ENCODE data around the gene NALCN. TPM values are rescaled to one million over a fixed set of nuclear protein-coding genes. Genes with fewer than 3 reads are reported as not detected.

The NALCN gene
- total and polyA plus RNA-seq, 9 donors: 0.17 to 21.6 (median 1.4) TPM

- H3K27ac ChIP-seq: no peak overlapping the region
- DNase-seq: no peak
- TF ChIP-seq POLR2A (IDR thresholded peaks at IDR 0.05) (no peak), EP300 (IDR thresholded peaks at IDR 0.05) (no peak)
- H3K27me3 ChIP-seq: no peaks in the 10 kb centered on the region
- no peaks in the 10 kb centered on the region for H3K9me3 ChIP-seq
- no peaks in the 10 kb centered on the region for H3K36me3 ChIP-seq
- 77 to 91% (median 86%) methylated on average over 5 of the region's 5 CpGs for WGBS, 3 donors
- intact Hi-C loops (cut with DNase I): no loop called here
- H3K4me3 ChIP-seq: no peak overlapping the region
- no peaks in the 10 kb centered on the region for H3K4me1 ChIP-seq (ENCODE audit: insufficient read depth)
Measured at GRCh38 chr13:101346942-101347728, 69.2 kb downstream of the NALCN start.

DNA sequence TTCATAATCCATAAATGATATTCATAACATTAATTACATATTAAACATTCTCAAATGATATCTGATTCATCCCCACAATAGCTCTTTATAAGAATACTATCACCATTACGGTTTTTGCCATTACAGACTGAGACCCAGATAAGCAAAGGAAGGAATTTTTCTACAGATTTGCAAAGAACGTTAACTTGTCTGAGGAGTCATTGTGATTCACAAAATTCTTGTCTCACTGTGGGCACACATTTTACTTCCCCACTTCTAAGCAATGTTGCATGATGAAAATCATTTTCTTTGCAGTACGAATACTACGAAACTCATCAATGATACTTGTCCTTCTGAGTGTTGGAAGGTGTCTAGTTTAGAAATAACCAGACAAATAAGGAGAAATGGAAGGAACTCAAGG lies 70.1 kb downstream of the NALCN start:
- Histone ChIP-seq H3K27me3 (no peaks in the 10 kb centered on the region), H3K4me3 (no peak overlapping the region), H3K36me3 (no peaks in the 10 kb centered on the region), H3K27ac (no peak overlapping the region), H3K4me1 (ENCODE audit: insufficient read depth) (no peaks in the 10 kb centered on the region), H3K9me3 (no peaks in the 10 kb centered on the region)
- 87 to 94% (median 88%) methylated on average over 4 of the region's 4 CpGs for WGBS, 3 donors
- TF ChIP-seq POLR2A (IDR thresholded peaks at IDR 0.05) (no peak), EP300 (IDR thresholded peaks at IDR 0.05) (no peak)
- TF ChIP-seq, protein P1, sequence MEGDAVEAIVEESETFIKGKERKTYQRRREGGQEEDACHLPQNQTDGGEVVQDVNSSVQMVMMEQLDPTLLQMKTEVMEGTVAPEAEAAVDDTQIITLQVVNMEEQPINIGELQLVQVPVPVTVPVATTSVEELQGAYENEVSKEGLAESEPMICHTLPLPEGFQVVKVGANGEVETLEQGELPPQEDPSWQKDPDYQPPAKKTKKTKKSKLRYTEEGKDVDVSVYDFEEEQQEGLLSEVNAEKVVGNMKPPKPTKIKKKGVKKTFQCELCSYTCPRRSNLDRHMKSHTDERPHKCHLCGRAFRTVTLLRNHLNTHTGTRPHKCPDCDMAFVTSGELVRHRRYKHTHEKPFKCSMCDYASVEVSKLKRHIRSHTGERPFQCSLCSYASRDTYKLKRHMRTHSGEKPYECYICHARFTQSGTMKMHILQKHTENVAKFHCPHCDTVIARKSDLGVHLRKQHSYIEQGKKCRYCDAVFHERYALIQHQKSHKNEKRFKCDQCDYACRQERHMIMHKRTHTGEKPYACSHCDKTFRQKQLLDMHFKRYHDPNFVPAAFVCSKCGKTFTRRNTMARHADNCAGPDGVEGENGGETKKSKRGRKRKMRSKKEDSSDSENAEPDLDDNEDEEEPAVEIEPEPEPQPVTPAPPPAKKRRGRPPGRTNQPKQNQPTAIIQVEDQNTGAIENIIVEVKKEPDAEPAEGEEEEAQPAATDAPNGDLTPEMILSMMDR (IDR thresholded peaks at IDR 0.05): no peak
- DNase-seq: no peak
- intact Hi-C loops (cut with DNase I): no loop called here

GRCh38 chr13:101343128-101343787 lies 73.0 kb downstream of the NALCN start:
- TF ChIP-seq EP300 (IDR thresholded peaks at IDR 0.05) (no peak), POLR2A (IDR thresholded peaks at IDR 0.05) (no peak)
- TF ChIP-seq, protein P1 (IDR thresholded peaks at IDR 0.05): no peak
- H3K4me3 ChIP-seq: no peak overlapping the region
- no peaks in the 10 kb centered on the region for H3K27me3 ChIP-seq
- DNase-seq: no peak
- intact Hi-C loops (cut with DNase I): no loop called here
- H3K4me1 ChIP-seq (ENCODE audit: insufficient read depth): no peaks in the 10 kb centered on the region
- no peaks in the 10 kb centered on the region for H3K9me3 ChIP-seq
- H3K36me3 ChIP-seq: no peaks in the 10 kb centered on the region
- no peak overlapping the region for H3K27ac ChIP-seq
- WGBS, 3 donors: 40 to 52% (median 47%) methylated on average over 5 of the region's 5 CpGs

DNA sequence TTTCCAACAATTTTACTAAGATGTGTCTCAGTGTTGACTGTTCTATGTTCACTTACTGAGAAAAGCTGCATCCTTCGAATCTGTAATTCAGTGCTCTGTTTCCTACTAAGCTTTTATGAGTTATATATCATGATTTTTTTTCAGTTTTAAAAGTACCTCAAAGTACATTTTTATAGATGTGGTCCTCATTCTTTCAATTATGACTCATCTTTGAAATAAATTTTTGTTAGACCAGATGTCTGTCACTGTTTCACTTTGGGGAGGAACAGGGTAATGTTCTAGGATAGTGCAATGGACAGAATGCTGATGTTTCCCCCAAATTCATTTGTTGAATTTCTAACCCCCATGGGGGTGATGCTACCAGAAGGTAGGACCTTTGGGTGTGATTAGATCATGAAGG lies 74.8 kb downstream of the NALCN start:
- intact Hi-C loops (cut with DNase I): no loop called here
- Histone ChIP-seq H3K4me1 (ENCODE audit: insufficient read depth) (no peaks in the 10 kb centered on the region), H3K4me3 (no peak overlapping the region), H3K36me3 (no peaks in the 10 kb centered on the region), H3K27ac (no peak overlapping the region), H3K27me3 (no peaks in the 10 kb centered on the region), H3K9me3 (no peaks in the 10 kb centered on the region)
- TF ChIP-seq, protein P1 (IDR thresholded peaks at IDR 0.05): no peak
- TF ChIP-seq EP300 (IDR thresholded peaks at IDR 0.05) (no peak), POLR2A (IDR thresholded peaks at IDR 0.05) (no peak)
- DNase-seq: no peak
- 87 to 90% (median 88%) methylated on average over 1 of the region's 1 CpG for WGBS, 3 donors

- no peak overlapping the region for H3K27ac ChIP-seq
- no peak for DNase-seq
- intact Hi-C loops (cut with DNase I): no loop called here
- TF ChIP-seq, protein P1 (IDR thresholded peaks at IDR 0.05): no peak
- no peak for TF ChIP-seq EP300 (IDR thresholded peaks at IDR 0.05)
- TF ChIP-seq POLR2A (IDR thresholded peaks at IDR 0.05): no peak
- no peaks in the 10 kb centered on the region for H3K9me3 ChIP-seq
- no peaks in the 10 kb centered on the region for H3K36me3 ChIP-seq
- 82 to 91% (median 88%) methylated on average over 5 of the region's 5 CpGs for WGBS, 3 donors
- H3K4me3 ChIP-seq: no peak overlapping the region
- no peaks in the 10 kb centered on the region for H3K27me3 ChIP-seq
- no peaks in the 10 kb centered on the region for H3K4me1 ChIP-seq (ENCODE audit: insufficient read depth)
Measured at GRCh38 chr13:101339202-101339601, 77.1 kb downstream of the NALCN start.

Measured in ovary (tissue), 9 donors.